Measurements from ENCODE around the gene CEACAM20. TPM values are rescaled to one million over a fixed set of nuclear protein-coding genes. Genes with fewer than 3 reads are reported as not detected.
A peak's percentile ranks its signal among the peaks of the same experiment; 100 is the strongest.

CEACAM20 gene
- total RNA-seq, 4 donors from 2014 or later = 0.40 TPM; not detected in 3

- Histone ChIP-seq H3K4me1 (no peaks in the 10 kb centered on the region), H3K27me3 (peaks cover 7% of the 10 kb centered on the region), H3K27ac (no peak overlapping the region), H3K36me3 (no peaks in the 10 kb centered on the region), H3K9me3 (no peaks in the 10 kb centered on the region), H3K4me3 (no peak overlapping the region)
- no peak for DNase-seq (ENCODE audit: low spot score in 2 of 2)
- WGBS = 75% methylated on average over 4 of the region's 4 CpGs
- no peak for TF ChIP-seq POLR2AphosphoS5 (IDR thresholded peaks at IDR 0.05)
- TF ChIP-seq EP300 (IDR thresholded peaks at IDR 0.05) = no peak
- TF ChIP-seq, protein P1, sequence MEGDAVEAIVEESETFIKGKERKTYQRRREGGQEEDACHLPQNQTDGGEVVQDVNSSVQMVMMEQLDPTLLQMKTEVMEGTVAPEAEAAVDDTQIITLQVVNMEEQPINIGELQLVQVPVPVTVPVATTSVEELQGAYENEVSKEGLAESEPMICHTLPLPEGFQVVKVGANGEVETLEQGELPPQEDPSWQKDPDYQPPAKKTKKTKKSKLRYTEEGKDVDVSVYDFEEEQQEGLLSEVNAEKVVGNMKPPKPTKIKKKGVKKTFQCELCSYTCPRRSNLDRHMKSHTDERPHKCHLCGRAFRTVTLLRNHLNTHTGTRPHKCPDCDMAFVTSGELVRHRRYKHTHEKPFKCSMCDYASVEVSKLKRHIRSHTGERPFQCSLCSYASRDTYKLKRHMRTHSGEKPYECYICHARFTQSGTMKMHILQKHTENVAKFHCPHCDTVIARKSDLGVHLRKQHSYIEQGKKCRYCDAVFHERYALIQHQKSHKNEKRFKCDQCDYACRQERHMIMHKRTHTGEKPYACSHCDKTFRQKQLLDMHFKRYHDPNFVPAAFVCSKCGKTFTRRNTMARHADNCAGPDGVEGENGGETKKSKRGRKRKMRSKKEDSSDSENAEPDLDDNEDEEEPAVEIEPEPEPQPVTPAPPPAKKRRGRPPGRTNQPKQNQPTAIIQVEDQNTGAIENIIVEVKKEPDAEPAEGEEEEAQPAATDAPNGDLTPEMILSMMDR (IDR thresholded peaks at IDR 0.05) = no peak
- TF ChIP-seq POLR2A (IDR thresholded peaks at IDR 0.05) = no peak
These were observed 44.2 kb upstream of the CEACAM20 start for GRCh38 chr19:44573627-44574026.

DNA sequence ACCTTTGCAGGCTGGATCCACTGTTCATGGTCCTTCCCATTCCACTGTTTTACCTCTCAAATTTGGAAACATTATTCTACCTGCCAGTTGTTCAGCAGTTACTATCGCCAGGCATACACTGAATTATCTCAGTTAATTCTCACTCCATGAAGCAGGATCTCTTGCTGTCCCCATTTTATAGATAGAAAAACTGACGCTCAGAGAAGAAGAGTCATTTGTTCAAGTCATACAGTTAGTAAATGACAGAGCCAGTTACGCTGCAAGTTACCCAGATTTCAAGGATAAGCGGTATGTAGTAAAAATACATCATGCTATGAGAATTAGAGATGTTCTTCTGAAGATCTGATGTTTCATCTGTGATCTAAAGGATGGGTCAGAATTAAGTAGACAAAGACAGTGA is 43.7 kb upstream of the CEACAM20 start:
- no peak overlapping the region for H3K4me3 ChIP-seq
- WGBS = 91% methylated on average over 4 of the region's 4 CpGs

DNA sequence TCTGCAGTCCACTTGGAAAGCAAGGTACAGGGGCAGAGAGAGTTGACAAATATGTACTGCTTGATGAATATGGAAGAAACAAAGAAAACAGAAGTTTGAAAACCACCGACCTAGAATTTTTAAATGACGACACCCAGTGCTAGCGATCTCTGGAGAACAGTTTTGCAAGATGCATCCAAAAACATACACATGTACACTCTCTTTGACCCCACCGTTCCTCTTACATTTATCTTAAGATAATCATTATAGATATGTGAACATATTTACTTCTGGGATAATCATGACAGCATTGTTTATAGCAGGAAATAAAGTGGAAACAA is 43.1 kb upstream of the CEACAM20 start:
- Histone ChIP-seq H3K36me3 (no peaks in the 10 kb centered on the region), H3K27ac (no peak overlapping the region), H3K4me3 (no peak overlapping the region), H3K4me1 (no peaks in the 10 kb centered on the region), H3K9me3 (no peaks in the 10 kb centered on the region), H3K27me3 (peaks cover 7% of the 10 kb centered on the region)
- WGBS = 74% methylated on average over 4 of the region's 4 CpGs
- TF ChIP-seq, protein P1 (IDR thresholded peaks at IDR 0.05) = no peak
- TF ChIP-seq POLR2AphosphoS5 (IDR thresholded peaks at IDR 0.05) (no peak), POLR2A (IDR thresholded peaks at IDR 0.05) (no peak), EP300 (IDR thresholded peaks at IDR 0.05) (no peak)
- no peak for DNase-seq (ENCODE audit: low spot score in 2 of 2)

More for the DNA sequence above, 43.7 kb upstream of the CEACAM20 start:
- H3K27ac ChIP-seq = no peak overlapping the region
- no peaks in the 10 kb centered on the region for H3K9me3 ChIP-seq
- TF ChIP-seq POLR2AphosphoS5 (IDR thresholded peaks at IDR 0.05) (no peak), EP300 (IDR thresholded peaks at IDR 0.05) (no peak), POLR2A (IDR thresholded peaks at IDR 0.05) (no peak)
- TF ChIP-seq, protein P1 (IDR thresholded peaks at IDR 0.05) = no peak
- no peak for DNase-seq (ENCODE audit: low spot score in 2 of 2)
- peaks cover 7% of the 10 kb centered on the region for H3K27me3 ChIP-seq
- no peaks in the 10 kb centered on the region for H3K36me3 ChIP-seq
- H3K4me1 ChIP-seq = no peaks in the 10 kb centered on the region

- DNase-seq (ENCODE audit: low spot score in 2 of 2) = no peak
- WGBS = 88% methylated on average over 4 of the region's 5 CpGs
- no peaks in the 10 kb centered on the region for H3K9me3 ChIP-seq
- peaks cover 7% of the 10 kb centered on the region for H3K27me3 ChIP-seq
- H3K36me3 ChIP-seq = no peaks in the 10 kb centered on the region
- H3K4me1 ChIP-seq = no peaks in the 10 kb centered on the region
- TF ChIP-seq POLR2AphosphoS5 (IDR thresholded peaks at IDR 0.05) (no peak), POLR2A (IDR thresholded peaks at IDR 0.05) (no peak), EP300 (IDR thresholded peaks at IDR 0.05) (no peak)
- TF ChIP-seq, protein P1 (IDR thresholded peaks at IDR 0.05) = no peak
- no peak overlapping the region for H3K4me3 ChIP-seq
- H3K27ac ChIP-seq = no peak overlapping the region
These were observed 42.5 kb upstream of the CEACAM20 start for GRCh38 chr19:44571830-44572580.

GRCh38 chr19:44570984-44571684 is 41.7 kb upstream of the CEACAM20 start:
- TF ChIP-seq, protein P1 (IDR thresholded peaks at IDR 0.05) = peak; percentile 36 to 51
- TF ChIP-seq POLR2AphosphoS5 (IDR thresholded peaks at IDR 0.05) = no peak
- H3K27me3 ChIP-seq = peaks cover 7% of the 10 kb centered on the region
- no peak overlapping the region for H3K4me3 ChIP-seq
- H3K27ac ChIP-seq = no peak overlapping the region
- WGBS = 50% methylated on average over 13 of the region's 13 CpGs
- no peaks in the 10 kb centered on the region for H3K9me3 ChIP-seq
- no peaks in the 10 kb centered on the region for H3K36me3 ChIP-seq
- no peak for DNase-seq (ENCODE audit: low spot score in 2 of 2)
- H3K4me1 ChIP-seq = no peaks in the 10 kb centered on the region
